ENCODE results near the gene KRT82.

The KRT82 gene

GRCh38 chr12:52434760-52435530 lies 28.8 kb upstream of the KRT82 start:
- Histone ChIP-seq H3K27ac (ENCODE audit: low read length) (no peak overlapping the region), H3K4me1 (ENCODE audit: control insufficient read depth, insufficient read depth, low read length) (0 out of 2 replicates have a peak, but pooled peaks cover 1% of the 10 kb centered on the region), H3K36me3 (ENCODE audit: control insufficient read depth, insufficient read depth, low read length) (no peaks in the 10 kb centered on the region), H3K4me3 (ENCODE audit: low read length) (no peak overlapping the region), H3K27me3 (ENCODE audit: control insufficient read depth, insufficient read depth, low read length) (no peaks in the 10 kb centered on the region), H3K9me3 (ENCODE audit: control insufficient read depth, insufficient read depth, low read length) (no peaks in the 10 kb centered on the region)
- DNase-seq (ENCODE audit: low read depth, low spot score): no peak
- WGBS (ENCODE audit: insufficient coverage, insufficient read length): no CpG with 5 or more reads among the region's 6 CpGs

- no peaks in the 10 kb centered on the region for H3K27me3 ChIP-seq (ENCODE audit: control insufficient read depth, insufficient read depth, low read length)
- no peaks in the 10 kb centered on the region for H3K9me3 ChIP-seq (ENCODE audit: control insufficient read depth, insufficient read depth, low read length)
- no peak within 1 kb of the TSS for H3K4me3 ChIP-seq (ENCODE audit: low read length)
- no peak for DNase-seq (ENCODE audit: low read depth, low spot score)
- no peak within 1 kb of the TSS for H3K27ac ChIP-seq (ENCODE audit: low read length)
- no CpG with 5 or more reads among the region's 20 CpGs for WGBS (ENCODE audit: insufficient coverage, insufficient read length)
- H3K4me1 ChIP-seq (ENCODE audit: control insufficient read depth, insufficient read depth, low read length): 0 out of 2 replicates have a peak, but pooled peaks cover 1% of the 10 kb centered on the region
- no peaks in the 10 kb centered on the region for H3K36me3 ChIP-seq (ENCODE audit: control insufficient read depth, insufficient read depth, low read length)
Observed at GRCh38 chr12:52434081-52434733, 28.1 kb upstream of the KRT82 start, which contains the start of gene KRT75. TSS of gene KRT75 (minus strand) at chr12:52434371. CDS start at chr12:52434304, 67 bp downstream.

GRCh38 chr12:52433501-52434080 lies 27.5 kb upstream of the KRT82 start:
- H3K27ac ChIP-seq (ENCODE audit: low read length): no peak overlapping the region
- no peaks in the 10 kb centered on the region for H3K27me3 ChIP-seq (ENCODE audit: control insufficient read depth, insufficient read depth, low read length)
- no CpG with 5 or more reads among the region's 12 CpGs for WGBS (ENCODE audit: insufficient coverage, insufficient read length)
- no peaks in the 10 kb centered on the region for H3K36me3 ChIP-seq (ENCODE audit: control insufficient read depth, insufficient read depth, low read length)
- no peak overlapping the region for H3K4me3 ChIP-seq (ENCODE audit: low read length)
- DNase-seq (ENCODE audit: low read depth, low spot score): no peak
- no peaks in the 10 kb centered on the region for H3K9me3 ChIP-seq (ENCODE audit: control insufficient read depth, insufficient read depth, low read length)
- 0 out of 2 replicates have a peak, but pooled peaks cover 1% of the 10 kb centered on the region for H3K4me1 ChIP-seq (ENCODE audit: control insufficient read depth, insufficient read depth, low read length)

- Histone ChIP-seq H3K9me3 (ENCODE audit: control insufficient read depth, insufficient read depth, low read length) (no peaks in the 10 kb centered on the region), H3K36me3 (ENCODE audit: control insufficient read depth, insufficient read depth, low read length) (no peaks in the 10 kb centered on the region), H3K4me3 (ENCODE audit: low read length) (no peak overlapping the region), H3K27me3 (ENCODE audit: control insufficient read depth, insufficient read depth, low read length) (no peaks in the 10 kb centered on the region), H3K27ac (ENCODE audit: low read length) (no peak overlapping the region), H3K4me1 (ENCODE audit: control insufficient read depth, insufficient read depth, low read length) (0 out of 2 replicates have a peak, but pooled peaks cover 1% of the 10 kb centered on the region)
- DNase-seq (ENCODE audit: low read depth, low spot score): no peak
- WGBS (ENCODE audit: insufficient coverage, insufficient read length): no CpG with 5 or more reads among the region's 6 CpGs
Observed at GRCh38 chr12:52432559-52433207, 26.5 kb upstream of the KRT82 start.

- no peaks in the 10 kb centered on the region for H3K36me3 ChIP-seq (ENCODE audit: control insufficient read depth, insufficient read depth, low read length)
- no peaks in the 10 kb centered on the region for H3K9me3 ChIP-seq (ENCODE audit: control insufficient read depth, insufficient read depth, low read length)
- no peaks in the 10 kb centered on the region for H3K27me3 ChIP-seq (ENCODE audit: control insufficient read depth, insufficient read depth, low read length)
- no CpG with 5 or more reads among the region's 10 CpGs for WGBS (ENCODE audit: insufficient coverage, insufficient read length)
- DNase-seq (ENCODE audit: low read depth, low spot score): no peak
- H3K4me3 ChIP-seq (ENCODE audit: low read length): no peak overlapping the region
- H3K27ac ChIP-seq (ENCODE audit: low read length): no peak overlapping the region
- H3K4me1 ChIP-seq (ENCODE audit: control insufficient read depth, insufficient read depth, low read length): no peaks in the 10 kb centered on the region
Observed at GRCh38 chr12:52428121-52428520, 22.0 kb upstream of the KRT82 start.

- no peaks in the 10 kb centered on the region for H3K9me3 ChIP-seq (ENCODE audit: control insufficient read depth, insufficient read depth, low read length)
- H3K4me3 ChIP-seq (ENCODE audit: low read length): no peak overlapping the region
- no peaks in the 10 kb centered on the region for H3K36me3 ChIP-seq (ENCODE audit: control insufficient read depth, insufficient read depth, low read length)
- DNase-seq (ENCODE audit: low read depth, low spot score): no peak
- no CpG with 5 or more reads among the region's 1 CpG for WGBS (ENCODE audit: insufficient coverage, insufficient read length)
- H3K4me1 ChIP-seq (ENCODE audit: control insufficient read depth, insufficient read depth, low read length): no peaks in the 10 kb centered on the region
- H3K27me3 ChIP-seq (ENCODE audit: control insufficient read depth, insufficient read depth, low read length): no peaks in the 10 kb centered on the region
- no peak overlapping the region for H3K27ac ChIP-seq (ENCODE audit: low read length)
Observed at GRCh38 chr12:52427083-52427482, 20.9 kb upstream of the KRT82 start.

GRCh38 chr12:52426034-52426433 lies 19.9 kb upstream of the KRT82 start:
- WGBS (ENCODE audit: insufficient coverage, insufficient read length): no CpG with 5 or more reads among the region's 2 CpGs
- no peak overlapping the region for H3K4me3 ChIP-seq (ENCODE audit: low read length)
- H3K27ac ChIP-seq (ENCODE audit: low read length): no peak overlapping the region
- H3K4me1 ChIP-seq (ENCODE audit: control insufficient read depth, insufficient read depth, low read length): no peaks in the 10 kb centered on the region
- no peaks in the 10 kb centered on the region for H3K27me3 ChIP-seq (ENCODE audit: control insufficient read depth, insufficient read depth, low read length)
- no peak for DNase-seq (ENCODE audit: low read depth, low spot score)
- no peaks in the 10 kb centered on the region for H3K9me3 ChIP-seq (ENCODE audit: control insufficient read depth, insufficient read depth, low read length)
- no peaks in the 10 kb centered on the region for H3K36me3 ChIP-seq (ENCODE audit: control insufficient read depth, insufficient read depth, low read length)

GRCh38 chr12:52425466-52425865 lies 19.3 kb upstream of the KRT82 start:
- Histone ChIP-seq H3K27ac (ENCODE audit: low read length) (no peak overlapping the region), H3K4me1 (ENCODE audit: control insufficient read depth, insufficient read depth, low read length) (no peaks in the 10 kb centered on the region), H3K36me3 (ENCODE audit: control insufficient read depth, insufficient read depth, low read length) (no peaks in the 10 kb centered on the region), H3K4me3 (ENCODE audit: low read length) (no peak overlapping the region), H3K27me3 (ENCODE audit: control insufficient read depth, insufficient read depth, low read length) (no peaks in the 10 kb centered on the region), H3K9me3 (ENCODE audit: control insufficient read depth, insufficient read depth, low read length) (no peaks in the 10 kb centered on the region)
- no peak for DNase-seq (ENCODE audit: low read depth, low spot score)
- WGBS (ENCODE audit: insufficient coverage, insufficient read length): no CpG with 5 or more reads among the region's 5 CpGs

GRCh38 chr12:52423661-52424500 lies 17.7 kb upstream of the KRT82 start:
- no peaks in the 10 kb centered on the region for H3K4me1 ChIP-seq (ENCODE audit: control insufficient read depth, insufficient read depth, low read length)
- WGBS (ENCODE audit: insufficient coverage, insufficient read length): no CpG with 5 or more reads among the region's 11 CpGs
- no peaks in the 10 kb centered on the region for H3K27me3 ChIP-seq (ENCODE audit: control insufficient read depth, insufficient read depth, low read length)
- H3K9me3 ChIP-seq (ENCODE audit: control insufficient read depth, insufficient read depth, low read length): no peaks in the 10 kb centered on the region
- H3K36me3 ChIP-seq (ENCODE audit: control insufficient read depth, insufficient read depth, low read length): no peaks in the 10 kb centered on the region
- DNase-seq (ENCODE audit: low read depth, low spot score): no peak
- no peak overlapping the region for H3K4me3 ChIP-seq (ENCODE audit: low read length)
- no peak overlapping the region for H3K27ac ChIP-seq (ENCODE audit: low read length)
